Fibroblast of lung (primary cell): ENCODE measurements around the gene DOC2B.

Experiments
- CTCF ChIP-seq, 2 donors: IDR thresholded peaks in 1 of 2; conservative IDR thresholded peaks in 1 of 2; 1 replicate in 1 of 2; 2 replicates in 1 of 2; pipeline ENCODE4 v1.5.1; 2011 to 2012; ENCODE audit warnings: low read length in 2 of 2, control low read depth in 1 of 2, inconsistent platforms in 1 of 2, low read depth in 1 of 2, mild to moderate bottlenecking in 1 of 2
- EZH2 ChIP-seq: IDR thresholded peaks from 2 replicates; pipeline ENCODE4 v1.5.1; 2012; ENCODE audit warnings: low read length, control low read depth, mild to moderate bottlenecking; ENCODE audit errors: missing control alignments

DNA sequence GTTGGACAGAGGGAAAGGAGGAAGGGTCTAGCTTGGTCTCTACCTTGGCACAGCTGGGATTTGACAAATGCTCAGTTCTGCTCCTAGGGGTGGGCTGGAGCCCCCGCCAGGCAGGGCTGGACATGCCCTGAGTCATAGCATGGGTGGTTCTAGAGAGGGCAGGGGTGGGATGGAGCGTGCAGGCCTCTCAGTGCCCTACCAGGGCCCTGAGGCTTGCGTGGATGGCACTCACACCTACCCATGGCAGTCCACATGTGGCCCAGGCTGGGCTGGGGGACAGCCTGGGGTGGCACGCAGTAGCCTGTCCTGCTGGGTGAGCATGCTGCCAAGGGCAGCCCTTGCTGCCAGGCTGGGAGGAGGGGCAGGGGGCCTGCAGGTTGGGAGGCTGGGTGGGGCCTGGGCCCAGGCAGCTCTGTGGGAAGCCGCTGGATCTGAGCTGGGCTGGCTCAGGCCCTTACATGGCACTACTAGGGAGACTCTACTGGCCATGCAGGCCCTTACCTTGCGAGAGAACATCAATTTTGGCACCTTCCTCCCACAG is 11.2 kb downstream of the DOC2B start:
- TF ChIP-seq CTCF (conservative IDR thresholded peaks at IDR 0.05 in 1 of 2, IDR thresholded peaks at IDR 0.05 in 1 of 2; ENCODE audit: low read depth in 1 of 2, low read length in 2 of 2), result no peak
- no peak for TF ChIP-seq EZH2
